GM19468 (cell line): Measurements from ENCODE around the gene WNT6.

Source experiments
- ATAC-seq: cut with Tn5 transposase; IDR thresholded peaks from one replicate; pipeline ENCODE4 v1.9.1; 2021; ENCODE audit warnings: mild to moderate bottlenecking, moderate library complexity, moderate number of reproducible peaks; ENCODE audit not compliant: unreplicated experiment; ENCODE audit errors: extremely low read depth

The WNT6 gene

DNA sequence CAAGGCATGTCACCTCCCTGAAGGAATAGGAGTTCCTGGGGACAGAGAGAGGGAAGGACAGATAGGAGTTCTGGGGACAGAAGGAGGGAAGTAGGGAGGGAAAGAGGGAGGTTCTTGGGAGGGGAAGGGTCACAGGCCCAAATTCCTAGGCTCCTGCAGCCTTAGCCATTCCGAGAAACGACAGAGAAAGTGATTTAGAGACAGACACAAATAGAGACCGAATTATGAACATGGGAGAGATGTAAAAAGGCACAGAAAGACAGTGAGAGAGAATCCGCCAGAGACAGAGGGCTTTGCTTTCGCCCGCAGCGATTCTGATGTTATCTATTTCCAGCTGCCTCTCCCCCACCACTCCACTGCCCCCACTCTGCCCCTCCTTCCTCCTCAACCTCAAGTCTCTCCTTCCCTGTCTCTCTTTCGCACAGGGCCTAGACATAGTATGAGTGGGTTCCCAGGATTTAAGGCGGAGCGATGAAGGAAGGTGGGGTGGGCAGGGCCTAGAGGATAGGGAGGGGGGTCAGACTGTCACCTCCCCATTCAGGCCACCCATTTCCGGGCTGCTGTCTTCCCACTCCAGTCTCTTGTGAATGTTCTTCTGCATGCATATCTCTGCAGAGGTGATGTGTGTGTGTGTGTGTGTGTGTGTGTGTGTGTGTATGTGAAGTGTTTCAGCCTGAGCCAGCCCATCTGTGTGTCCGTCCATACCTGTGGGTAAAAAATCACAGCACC, 3.3 kb upstream of the WNT6 start:
- ATAC-seq: no peak

DNA sequence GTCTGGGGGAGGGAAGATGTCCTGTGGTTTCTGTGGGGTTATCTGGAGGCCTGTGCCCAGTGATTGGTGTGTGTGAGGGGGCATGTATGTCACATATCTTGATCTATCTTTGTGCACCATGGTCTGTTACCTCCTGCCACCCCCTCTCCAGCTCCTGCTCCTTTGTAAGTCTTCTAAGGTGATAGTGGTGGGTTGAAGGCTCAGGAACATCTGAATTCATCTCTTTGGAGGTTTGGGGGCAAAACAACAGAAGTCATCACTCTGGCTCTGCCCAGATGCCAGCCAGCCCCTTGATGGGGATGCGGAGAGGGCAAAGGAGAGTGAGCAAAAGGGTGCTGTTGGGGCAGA, 2.7 kb upstream of the WNT6 start:
- no peak for ATAC-seq

DNA sequence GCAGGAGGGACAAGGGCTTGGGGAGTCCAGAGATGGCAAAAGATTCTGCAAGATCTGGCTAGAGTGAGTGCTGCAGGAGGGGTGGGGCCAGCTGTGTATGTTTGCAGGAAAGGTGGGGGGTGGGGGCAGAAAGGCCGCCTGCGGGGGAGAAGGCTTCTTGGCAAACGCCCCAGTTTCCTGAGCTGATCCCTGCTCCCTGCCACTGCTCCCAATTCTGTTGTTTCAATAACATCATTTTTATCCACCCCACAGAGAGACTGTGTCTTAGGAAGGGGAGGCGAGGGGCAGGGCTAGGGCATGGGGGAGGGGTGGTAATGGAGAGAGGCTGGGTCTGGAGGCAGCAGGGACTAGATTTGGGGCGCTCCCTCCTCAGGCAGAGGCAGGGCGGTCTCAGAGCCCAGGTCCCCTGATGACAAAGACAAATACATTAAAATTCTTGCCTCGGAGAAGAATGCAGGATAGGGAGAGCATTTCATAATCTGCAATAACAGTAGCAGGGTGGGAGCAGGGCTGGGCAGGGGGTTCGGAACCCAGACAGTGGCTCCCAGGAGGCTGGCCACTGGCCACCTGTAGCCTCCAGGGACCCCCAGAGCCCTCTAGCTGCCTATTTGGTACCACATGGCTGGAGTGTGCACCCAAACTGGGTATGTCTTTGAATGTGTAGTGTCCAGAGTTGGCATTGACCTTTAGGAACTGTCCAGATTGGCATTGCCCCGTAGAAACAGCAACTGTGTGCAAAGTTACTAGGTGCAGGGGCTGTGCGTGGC, 2.1 kb upstream of the WNT6 start:
- no peak for ATAC-seq

DNA sequence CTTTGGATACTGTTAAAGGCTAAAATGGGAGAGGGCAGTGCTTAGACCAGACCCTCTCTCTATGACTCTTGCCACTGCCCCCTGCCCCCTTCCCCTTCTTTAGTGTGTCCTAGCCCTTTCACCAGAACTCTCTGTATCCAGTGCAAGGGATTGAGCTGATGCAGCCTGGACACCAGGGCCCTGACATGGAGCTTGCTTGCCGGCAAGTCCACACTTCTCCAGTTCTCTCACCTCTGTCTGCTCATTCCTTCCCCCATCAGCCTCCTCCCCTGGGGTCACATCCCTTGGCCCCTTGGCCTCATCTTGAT, 1.5 kb upstream of the WNT6 start:
- no peak for ATAC-seq

DNA sequence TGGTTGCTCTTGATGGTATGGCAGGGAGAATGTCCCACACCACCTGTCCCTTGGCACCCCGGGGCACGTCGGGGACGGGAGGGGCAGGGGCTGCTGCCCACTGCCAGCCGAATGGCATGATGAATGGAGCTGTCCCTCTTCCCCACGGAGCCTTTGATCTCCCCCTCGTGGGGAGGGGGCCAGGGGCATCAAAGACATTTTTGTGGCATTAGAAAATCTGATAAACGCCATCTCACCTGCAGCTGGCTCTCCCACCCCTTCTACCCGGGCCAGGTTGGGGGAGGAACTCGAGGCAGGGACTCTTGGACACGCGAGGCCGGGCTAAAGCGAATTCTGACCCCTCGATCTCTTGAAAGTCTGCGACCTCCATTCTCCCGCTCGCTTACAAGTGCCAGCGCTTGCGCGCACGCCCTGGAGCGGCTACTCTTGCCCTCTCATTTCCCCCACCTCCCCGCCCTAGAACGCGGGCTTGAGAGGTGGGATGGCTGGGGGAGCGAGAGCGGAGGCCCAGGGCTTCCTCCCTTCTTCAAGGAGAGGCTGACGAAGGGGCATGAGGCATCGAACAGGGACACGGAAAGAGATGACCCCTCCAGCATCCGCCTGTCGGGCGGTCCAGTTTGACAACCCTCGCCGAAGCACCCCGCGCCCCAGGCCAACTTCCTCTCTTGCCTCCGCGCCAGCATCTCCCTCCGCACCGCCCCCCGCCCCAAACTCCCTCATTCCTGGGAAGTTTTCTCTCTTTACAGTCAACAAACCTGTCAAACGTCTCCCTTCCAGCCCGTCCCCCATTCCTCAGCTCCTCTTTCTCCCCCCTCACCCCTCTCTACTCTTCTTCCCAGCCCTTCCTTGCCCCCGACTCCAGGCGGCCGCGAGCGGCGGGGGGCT, 692 bp upstream of the WNT6 start:
- no peak for ATAC-seq

DNA sequence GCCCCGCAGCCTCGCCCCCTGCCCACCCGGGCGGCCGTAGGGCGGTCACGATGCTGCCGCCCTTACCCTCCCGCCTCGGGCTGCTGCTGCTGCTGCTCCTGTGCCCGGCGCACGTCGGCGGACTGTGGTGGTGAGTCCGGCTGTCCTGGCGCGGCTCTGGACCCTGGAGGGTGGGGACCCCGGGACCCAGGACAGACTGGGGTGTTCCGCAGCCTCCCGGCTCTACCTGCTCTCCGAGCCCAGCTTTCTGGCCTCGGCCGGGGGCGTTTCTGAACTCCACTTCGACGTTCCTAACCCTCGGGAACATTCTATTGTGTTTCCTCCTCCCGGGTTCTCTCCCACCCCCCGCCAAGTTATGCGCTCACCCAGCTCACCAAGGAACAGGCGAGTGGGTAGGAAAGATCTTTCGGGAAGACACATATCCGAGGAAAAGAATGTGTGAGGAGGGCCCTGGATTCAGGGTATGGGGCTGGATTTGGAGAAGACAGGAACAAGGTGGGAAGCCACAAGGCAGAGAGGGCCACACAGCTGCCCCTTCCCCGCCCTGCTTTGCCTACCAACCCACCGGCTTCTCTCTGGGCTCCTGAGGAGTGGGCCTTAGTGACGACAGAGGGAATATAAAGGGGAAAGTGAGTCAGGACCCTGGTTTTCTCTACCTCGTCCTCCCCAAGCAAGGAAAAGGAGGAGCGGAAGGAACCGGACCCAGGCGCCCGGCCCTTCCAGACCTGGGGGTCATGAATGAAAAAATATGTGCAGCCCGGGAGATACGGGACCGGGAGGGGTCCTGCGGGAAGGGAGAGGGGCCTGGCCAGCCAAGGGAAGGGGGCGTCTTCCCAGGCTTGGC, 605 bp downstream of the WNT6 start:
- ATAC-seq: no peak

DNA sequence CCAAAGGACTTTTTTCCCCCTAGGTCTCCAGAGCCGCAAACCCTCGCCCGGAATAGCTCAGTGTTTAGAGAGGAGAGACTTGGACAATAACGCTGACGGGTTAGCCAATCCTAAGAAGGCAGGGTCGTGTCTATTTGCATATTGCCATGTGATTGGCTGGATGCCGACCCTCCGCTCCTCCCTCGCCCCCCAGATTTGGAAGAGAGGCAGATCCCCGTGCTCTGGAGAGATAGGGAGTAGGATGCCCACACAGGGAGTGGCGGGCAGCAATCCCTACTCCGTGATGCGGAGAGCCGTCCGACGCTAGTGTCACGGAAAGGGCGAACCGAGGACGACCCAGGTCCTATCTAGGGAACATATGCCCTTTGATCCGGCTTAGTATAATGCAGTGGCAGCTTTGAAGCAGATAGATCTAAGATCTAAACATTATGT, 1.4 kb downstream of the WNT6 start:
- no peak for ATAC-seq

DNA sequence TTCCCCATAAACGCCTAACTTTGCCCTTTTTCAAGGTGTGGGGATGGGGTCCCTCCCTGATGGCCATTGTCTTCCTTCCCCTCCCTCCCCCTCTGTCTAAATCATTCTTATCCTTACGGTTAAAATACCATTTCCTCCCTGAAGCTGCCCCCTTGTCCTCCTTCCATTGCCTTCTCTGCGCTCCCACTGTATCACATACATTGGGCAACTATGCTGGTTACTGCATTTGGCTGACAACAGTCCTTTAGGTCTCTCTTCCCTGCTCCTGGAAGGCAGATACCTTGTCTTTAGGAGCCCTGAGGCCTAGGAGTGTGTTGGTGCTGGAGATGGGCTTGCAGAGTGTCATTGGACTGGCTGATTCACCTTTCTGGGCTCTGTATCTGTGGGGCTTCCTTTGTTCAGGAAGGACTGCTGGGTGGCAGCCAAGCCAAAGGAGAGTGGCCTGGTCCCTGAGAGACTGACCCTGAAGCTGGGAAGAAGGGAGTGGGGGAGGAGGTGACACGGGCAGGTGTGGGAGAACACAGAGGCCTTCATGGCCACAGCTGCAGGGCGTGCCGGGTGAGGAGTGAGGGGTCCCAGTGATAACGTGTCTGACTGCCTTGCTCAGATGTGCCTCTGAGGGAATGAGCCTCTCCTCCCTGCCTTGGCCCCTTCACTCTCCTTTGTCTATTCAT, 2.2 kb downstream of the WNT6 start:
- no peak for ATAC-seq

DNA sequence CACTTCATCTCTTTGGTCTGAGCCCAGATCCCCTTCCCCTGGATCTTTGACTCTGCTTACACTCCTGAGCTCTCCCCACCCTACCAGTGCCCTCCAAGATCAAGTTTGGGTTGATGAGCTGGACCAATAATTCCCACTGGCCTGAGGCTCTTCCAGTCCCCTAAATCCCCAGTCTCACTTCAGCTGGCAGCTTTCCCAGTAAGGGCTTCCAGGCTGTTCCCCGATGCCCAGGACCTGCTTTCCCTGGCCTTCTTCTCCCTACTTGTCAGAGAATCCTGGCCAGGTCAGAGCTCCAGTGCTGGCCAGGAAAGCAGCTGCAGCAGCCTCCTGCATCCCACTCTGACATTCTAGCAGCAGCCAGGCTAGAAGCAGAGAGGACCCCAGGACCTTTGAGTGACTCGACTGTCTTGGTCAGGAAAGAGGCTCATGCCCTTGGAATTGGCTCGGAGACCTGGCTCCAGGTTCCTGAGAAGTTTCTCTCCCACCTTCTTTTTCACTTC, 3.5 kb downstream of the WNT6 start:
- no peak for ATAC-seq

DNA sequence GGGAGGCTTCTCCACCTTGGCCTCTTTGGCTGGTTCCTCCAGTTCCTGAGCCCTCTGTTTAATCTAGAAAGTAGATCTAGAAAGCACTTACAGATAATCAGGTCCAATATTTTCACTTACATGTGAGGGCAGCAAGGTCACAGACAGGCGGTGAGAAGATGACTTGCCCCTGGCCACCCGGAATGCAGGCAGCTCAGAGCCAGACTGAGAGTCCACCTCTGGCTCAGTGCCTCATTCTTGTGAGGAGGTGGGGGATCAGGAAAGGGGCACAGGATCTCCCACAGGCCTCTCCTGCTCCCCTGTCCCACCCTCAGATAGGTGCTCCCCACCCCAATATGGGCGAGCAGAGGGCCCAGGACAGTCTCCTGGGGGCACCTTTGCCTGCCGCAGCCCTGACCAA, 5.8 kb downstream of the WNT6 start:
- no peak for ATAC-seq

DNA sequence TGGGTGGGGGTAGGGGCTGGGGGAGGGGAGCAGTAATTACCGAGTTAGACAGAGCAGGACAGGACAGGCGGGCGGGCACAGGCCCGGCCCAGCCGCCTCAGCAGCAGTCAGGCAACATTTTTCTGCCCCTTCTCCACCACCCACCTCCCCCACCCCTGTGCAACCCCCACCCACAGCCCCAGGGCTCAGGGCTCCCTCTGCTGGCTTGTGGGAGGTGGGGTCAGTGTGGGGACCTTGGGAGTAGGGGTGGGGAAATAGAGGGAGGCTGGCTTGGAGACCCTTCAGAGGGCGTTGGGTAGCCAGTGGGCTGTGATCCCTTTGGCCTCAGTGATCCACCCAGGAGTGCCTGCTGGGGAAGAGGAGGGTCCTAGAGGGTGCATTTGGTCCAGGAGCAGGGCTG, 6.4 kb downstream of the WNT6 start:
- ATAC-seq: no peak

DNA sequence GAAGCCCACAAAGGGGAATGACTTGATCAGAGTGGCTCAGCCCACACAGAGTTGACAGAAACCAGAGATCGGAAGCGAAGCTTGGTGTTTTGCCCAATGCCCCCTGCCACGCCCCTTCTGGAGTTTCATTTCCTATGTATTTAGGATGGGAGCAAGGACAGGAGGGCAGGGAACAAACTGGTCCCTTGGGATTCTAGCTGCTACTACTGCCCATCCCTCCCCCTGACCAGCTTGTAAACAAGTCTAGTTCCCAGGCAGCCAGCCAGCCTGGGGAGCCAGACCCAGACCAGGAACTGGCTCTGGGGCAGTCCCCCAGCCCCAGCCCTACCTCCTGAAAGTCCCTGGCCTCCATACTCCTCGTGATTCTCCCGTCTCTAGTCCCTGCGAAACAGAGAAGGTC, 8.3 kb downstream of the WNT6 start:
- ATAC-seq: no peak

DNA sequence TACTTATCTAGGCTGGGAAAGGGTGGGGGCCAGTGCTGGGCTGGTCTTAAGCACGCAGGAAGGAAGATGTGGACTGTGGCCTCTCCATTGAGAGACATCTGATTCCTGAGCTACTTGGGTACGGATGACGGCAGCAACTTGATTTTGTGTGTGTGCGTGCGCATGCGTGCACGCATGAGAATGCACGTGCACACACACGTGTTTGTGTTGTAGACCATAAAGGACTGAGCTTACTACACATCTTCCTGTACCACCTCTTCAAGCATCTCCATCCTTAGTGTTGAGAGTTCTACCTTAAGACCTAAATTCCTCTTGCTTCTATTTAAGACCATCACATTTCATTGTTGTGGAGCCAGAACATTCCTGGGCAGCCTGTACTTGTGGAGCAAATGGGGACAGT, 9.5 kb downstream of the WNT6 start:
- ATAC-seq: no peak

DNA sequence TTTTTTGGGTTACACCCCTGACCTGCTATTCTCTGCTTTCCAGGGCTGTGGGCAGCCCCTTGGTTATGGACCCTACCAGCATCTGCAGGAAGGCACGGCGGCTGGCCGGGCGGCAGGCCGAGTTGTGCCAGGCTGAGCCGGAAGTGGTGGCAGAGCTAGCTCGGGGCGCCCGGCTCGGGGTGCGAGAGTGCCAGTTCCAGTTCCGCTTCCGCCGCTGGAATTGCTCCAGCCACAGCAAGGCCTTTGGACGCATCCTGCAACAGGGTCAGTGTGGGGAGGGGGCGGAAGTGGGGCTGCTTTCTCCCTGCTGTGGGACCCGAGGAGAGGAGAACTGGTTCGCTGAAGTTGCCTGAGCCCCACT, 11.4 kb downstream of the WNT6 start:
- ATAC-seq: no peak

DNA sequence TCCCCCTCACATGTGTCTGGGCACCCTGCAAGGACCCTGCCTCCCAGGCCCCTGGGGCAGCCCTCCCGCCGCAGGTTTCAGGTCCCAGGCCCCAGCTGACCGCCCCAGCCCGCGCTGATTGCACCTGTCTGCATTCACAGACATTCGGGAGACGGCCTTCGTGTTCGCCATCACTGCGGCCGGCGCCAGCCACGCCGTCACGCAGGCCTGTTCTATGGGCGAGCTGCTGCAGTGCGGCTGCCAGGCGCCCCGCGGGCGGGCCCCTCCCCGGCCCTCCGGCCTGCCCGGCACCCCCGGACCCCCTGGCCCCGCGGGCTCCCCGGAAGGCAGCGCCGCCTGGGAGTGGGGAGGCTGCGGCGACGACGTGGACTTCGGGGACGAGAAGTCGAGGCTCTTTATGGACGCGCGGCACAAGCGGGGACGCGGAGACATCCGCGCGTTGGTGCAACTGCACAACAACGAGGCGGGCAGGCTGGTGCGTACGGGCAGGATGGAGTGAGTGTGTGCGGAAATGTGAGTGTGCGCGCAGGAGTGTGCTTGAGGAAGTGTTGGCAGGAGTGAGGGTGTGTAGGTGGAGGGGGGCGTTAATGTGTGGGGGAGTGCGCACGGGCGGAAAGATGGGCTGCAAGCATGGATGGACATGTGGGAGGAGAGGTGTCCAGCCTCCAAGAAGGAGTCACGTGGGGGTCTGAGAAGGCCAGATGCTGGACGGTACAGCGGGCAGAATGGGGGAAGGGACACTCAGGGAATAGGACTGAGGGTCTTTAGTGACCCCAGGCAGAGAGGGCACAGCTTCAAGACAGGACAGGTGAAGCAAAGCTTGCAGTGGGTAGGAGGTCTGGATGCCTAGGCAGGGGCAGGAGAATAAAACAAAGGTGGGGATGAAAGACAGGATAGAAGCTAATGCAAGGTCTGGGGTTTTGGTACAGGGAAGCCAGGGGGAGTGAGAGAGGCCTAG, 12.0 kb downstream of the WNT6 start:
- no peak for ATAC-seq

DNA sequence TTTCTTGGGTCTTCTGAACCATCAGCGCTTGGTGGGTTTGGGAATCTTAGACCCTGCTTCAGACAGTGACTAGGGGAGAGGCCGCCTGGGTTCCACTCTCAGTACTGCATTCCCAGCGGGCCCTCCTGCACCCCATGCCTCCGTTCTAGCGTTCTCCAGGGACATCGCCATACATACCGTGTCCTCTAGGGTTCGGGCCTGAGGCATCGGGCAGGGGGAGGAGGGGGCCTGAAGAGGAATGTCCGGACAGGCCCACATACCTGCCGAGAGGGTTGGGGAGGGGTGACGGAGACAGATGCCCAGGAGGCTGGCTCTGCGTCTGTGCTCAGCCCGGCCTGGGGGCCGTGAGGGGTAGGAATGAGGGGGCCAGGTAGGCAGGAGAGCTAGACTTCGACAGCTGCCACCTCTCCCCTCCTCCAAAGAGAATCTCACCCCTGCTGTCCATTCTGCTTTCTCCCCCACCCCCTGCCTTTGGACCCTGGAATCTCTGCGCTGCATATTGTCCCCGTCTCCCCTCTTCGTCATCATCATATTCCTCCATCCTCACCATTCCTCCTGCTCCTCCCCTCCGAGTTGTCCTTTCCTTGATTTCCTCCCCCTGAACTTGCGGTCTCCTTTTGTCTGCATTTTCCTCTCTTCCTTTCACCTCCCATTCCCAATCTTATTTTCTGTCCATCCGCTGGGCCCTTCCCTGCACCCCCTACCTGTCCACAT, 13.2 kb downstream of the WNT6 start:
- no peak for ATAC-seq

DNA sequence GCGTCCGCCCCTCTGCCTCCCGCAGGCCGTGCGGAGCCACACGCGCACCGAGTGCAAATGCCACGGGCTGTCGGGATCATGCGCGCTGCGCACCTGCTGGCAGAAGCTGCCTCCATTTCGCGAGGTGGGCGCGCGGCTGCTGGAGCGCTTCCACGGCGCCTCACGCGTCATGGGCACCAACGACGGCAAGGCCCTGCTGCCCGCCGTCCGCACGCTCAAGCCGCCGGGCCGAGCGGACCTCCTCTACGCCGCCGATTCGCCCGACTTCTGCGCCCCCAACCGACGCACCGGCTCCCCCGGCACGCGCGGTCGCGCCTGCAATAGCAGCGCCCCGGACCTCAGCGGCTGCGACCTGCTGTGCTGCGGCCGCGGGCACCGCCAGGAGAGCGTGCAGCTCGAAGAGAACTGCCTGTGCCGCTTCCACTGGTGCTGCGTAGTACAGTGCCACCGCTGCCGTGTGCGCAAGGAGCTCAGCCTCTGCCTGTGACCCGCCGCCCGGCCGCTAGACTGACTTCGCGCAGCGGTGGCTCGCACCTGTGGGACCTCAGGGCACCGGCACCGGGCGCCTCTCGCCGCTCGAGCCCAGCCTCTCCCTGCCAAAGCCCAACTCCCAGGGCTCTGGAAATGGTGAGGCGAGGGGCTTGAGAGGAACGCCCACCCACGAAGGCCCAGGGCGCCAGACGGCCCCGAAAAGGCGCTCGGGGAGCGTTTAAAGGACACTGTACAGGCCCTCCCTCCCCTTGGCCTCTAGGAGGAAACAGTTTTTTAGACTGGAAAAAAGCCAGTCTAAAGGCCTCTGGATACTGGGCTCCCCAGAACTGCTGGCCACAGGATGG, 14.0 kb downstream of the WNT6 start:
- no peak for ATAC-seq
